Choroid plexus epithelial cell (primary cell): ENCODE results near the gene DBN1.

Experiments
- DNase-seq: peaks from one replicate; pipeline ENCODE4 v3.0.0-alpha.2; 2010; ENCODE audit warnings: low read depth
- H3K4me3 ChIP-seq: 2 replicates; pipeline ENCODE4 v1.5.1; 2011; ENCODE audit warnings: low read depth, mild to moderate bottlenecking, control low read depth, low read length, moderate library complexity
- CTCF ChIP-seq: conservative IDR thresholded peaks from 2 replicates; pipeline ENCODE4 v1.5.1; 2011; ENCODE audit warnings: low read depth, mild to moderate bottlenecking, control low read depth, inconsistent platforms, low read length, moderate library complexity

The DBN1 gene

GRCh38 chr5:177514541-177514940 is 41.1 kb upstream of the DBN1 start:
- no peak overlapping the region for H3K4me3 ChIP-seq
- TF ChIP-seq CTCF = no peak

GRCh38 chr5:177513500-177513899 is 40.1 kb upstream of the DBN1 start:
- TF ChIP-seq CTCF = no peak
- DNase-seq = no peak
- no peak overlapping the region for H3K4me3 ChIP-seq

More at GRCh38 chr5:177514541-177514940, 41.1 kb upstream of the DBN1 start:
- DNase-seq = no peak

GRCh38 chr5:177512736-177513380 is 39.4 kb upstream of the DBN1 start:
- no peak for DNase-seq
- no peak overlapping the region for H3K4me3 ChIP-seq
- no peak for TF ChIP-seq CTCF

GRCh38 chr5:177511796-177512675 is 38.6 kb upstream of the DBN1 start:
- H3K4me3 ChIP-seq = no peak overlapping the region
- DNase-seq = no peak
- no peak for TF ChIP-seq CTCF

GRCh38 chr5:177511181-177511580 is 37.7 kb upstream of the DBN1 start:
- TF ChIP-seq CTCF = no peak
- no peak overlapping the region for H3K4me3 ChIP-seq
- no peak for DNase-seq

- DNase-seq = no peak
- no peak overlapping the region for H3K4me3 ChIP-seq
- no peak for TF ChIP-seq CTCF
Observed at GRCh38 chr5:177510567-177511053, 37.2 kb upstream of the DBN1 start.
